HEK293 (cell line): ENCODE data around the gene AURKAIP1.

ENCODE experiments used
- HOXD13 ChIP-seq: sonication (generic); formaldehyde crosslinking; IDR thresholded peaks from 2 replicates; pipeline ENCODE4 v1.8.0; 2022; ENCODE audit warnings: missing genetic modification reagents, borderline replicate concordance
- KLF17 ChIP-seq: fragments of 450-650 bp; formaldehyde crosslinking; IDR thresholded peaks from 2 replicates; pipeline ENCODE4 v1.5.1; 2016; ENCODE audit warnings: missing biosample characterization, missing genetic modification characterization
- KLF8 ChIP-seq: fragments of 450-650 bp; formaldehyde crosslinking; IDR thresholded peaks from 2 replicates; pipeline ENCODE4 v1.5.1; 2016; ENCODE audit warnings: missing biosample characterization, missing genetic modification characterization
- RBAK ChIP-seq: fragments of 450-650 bp; formaldehyde crosslinking; IDR thresholded peaks from 2 replicates; pipeline ENCODE4 v1.5.1; 2016; ENCODE audit warnings: missing biosample characterization, missing genetic modification characterization
- TSHZ1 ChIP-seq: fragments of 450-650 bp; formaldehyde crosslinking; IDR thresholded peaks from 2 replicates; pipeline ENCODE4 v1.5.1; 2016; ENCODE audit warnings: missing biosample characterization, missing genetic modification characterization, borderline replicate concordance
- ZBTB48 ChIP-seq: fragments of 450-650 bp; formaldehyde crosslinking; IDR thresholded peaks from 2 replicates; pipeline ENCODE4 v1.5.1; 2016; ENCODE audit warnings: missing biosample characterization, missing genetic modification characterization
- ZBTB6 ChIP-seq: fragments of 450-650 bp; formaldehyde crosslinking; IDR thresholded peaks from 2 replicates; pipeline ENCODE4 v1.5.1; 2017; ENCODE audit warnings: missing biosample characterization, missing genetic modification characterization
- ZFHX2 ChIP-seq: fragments of 450-650 bp; formaldehyde crosslinking; conservative IDR thresholded peaks from 2 replicates; pipeline ENCODE4 v1.5.1; 2016; ENCODE audit warnings: missing biosample characterization, missing genetic modification characterization
- ZNF121 ChIP-seq: fragments of 450-650 bp; formaldehyde crosslinking; IDR thresholded peaks from 2 replicates; pipeline ENCODE4 v1.5.1; 2016; ENCODE audit warnings: missing biosample characterization, missing genetic modification characterization
- ZNF174 ChIP-seq: fragments of 450-650 bp; formaldehyde crosslinking; IDR thresholded peaks from 2 replicates; pipeline ENCODE4 v1.5.0; 2017; ENCODE audit warnings: missing biosample characterization, mild to moderate bottlenecking, missing genetic modification characterization
- ZNF2 ChIP-seq: fragments of 450-650 bp; formaldehyde crosslinking; IDR thresholded peaks from 2 replicates; pipeline ENCODE4 v1.5.1; 2016; ENCODE audit warnings: missing biosample characterization, missing genetic modification characterization
- ZNF341 ChIP-seq: fragments of 450-650 bp; formaldehyde crosslinking; IDR thresholded peaks from 2 replicates; pipeline ENCODE4; 2016; ENCODE audit warnings: low read depth, missing biosample characterization, missing genetic modification characterization
- ZNF449 ChIP-seq: fragments of 450-650 bp; formaldehyde crosslinking; IDR thresholded peaks from 2 replicates; pipeline ENCODE4 v1.5.1; 2017; ENCODE audit warnings: missing biosample characterization, mild to moderate bottlenecking, missing genetic modification characterization, moderate library complexity
- ZNF571 ChIP-seq: fragments of 450-650 bp; formaldehyde crosslinking; IDR thresholded peaks from 2 replicates; pipeline ENCODE4 v1.5.0; 2017; ENCODE audit warnings: missing biosample characterization, missing genetic modification characterization
- ZNF580 ChIP-seq: fragments of 450-650 bp; formaldehyde crosslinking; IDR thresholded peaks from 2 replicates; pipeline ENCODE4 v1.5.1; 2016; ENCODE audit warnings: missing biosample characterization, missing genetic modification characterization
- ZNF624 ChIP-seq: fragments of 450-650 bp; formaldehyde crosslinking; IDR thresholded peaks from 2 replicates; pipeline ENCODE4 v1.5.1; 2017; ENCODE audit warnings: missing biosample characterization, missing genetic modification characterization
- ZNF654 ChIP-seq: fragments of 450-650 bp; formaldehyde crosslinking; IDR thresholded peaks from 2 replicates; pipeline ENCODE4 v1.5.1; 2016; ENCODE audit warnings: low read depth, missing biosample characterization, missing genetic modification characterization
- ZNF701 ChIP-seq: fragments of 450-650 bp; formaldehyde crosslinking; IDR thresholded peaks from 2 replicates; pipeline ENCODE4 v1.5.1; 2016; ENCODE audit warnings: missing biosample characterization, missing genetic modification characterization
- ZSCAN23 ChIP-seq: fragments of 450-650 bp; formaldehyde crosslinking; IDR thresholded peaks from 2 replicates; pipeline ENCODE4 v1.5.1; 2016; ENCODE audit warnings: missing biosample characterization, missing genetic modification characterization
- ZSCAN30 ChIP-seq: fragments of 450-650 bp; IDR thresholded peaks from 2 replicates; pipeline ENCODE4 v1.5.1; 2018; ENCODE audit warnings: missing biosample characterization, mild to moderate bottlenecking, missing genetic modification characterization, moderate library complexity
- TF ChIP-seq, protein P1 (sequence below): fragments of 450-650 bp; formaldehyde crosslinking; IDR thresholded peaks from 2 replicates; pipeline ENCODE4 v1.5.1; 2016; ENCODE audit warnings: missing biosample characterization, missing genetic modification characterization
- TF ChIP-seq, protein P2 (sequence below): fragments of 450-650 bp; formaldehyde crosslinking; IDR thresholded peaks from 2 replicates; pipeline ENCODE4 v1.5.1; 2017; ENCODE audit warnings: missing biosample characterization, missing genetic modification characterization
- TF ChIP-seq, protein P3 (sequence below): fragments of 450-650 bp; formaldehyde crosslinking; IDR thresholded peaks from 2 replicates; pipeline ENCODE4 v1.5.1; 2016; ENCODE audit warnings: missing biosample characterization, missing genetic modification characterization

Gene AURKAIP1

DNA sequence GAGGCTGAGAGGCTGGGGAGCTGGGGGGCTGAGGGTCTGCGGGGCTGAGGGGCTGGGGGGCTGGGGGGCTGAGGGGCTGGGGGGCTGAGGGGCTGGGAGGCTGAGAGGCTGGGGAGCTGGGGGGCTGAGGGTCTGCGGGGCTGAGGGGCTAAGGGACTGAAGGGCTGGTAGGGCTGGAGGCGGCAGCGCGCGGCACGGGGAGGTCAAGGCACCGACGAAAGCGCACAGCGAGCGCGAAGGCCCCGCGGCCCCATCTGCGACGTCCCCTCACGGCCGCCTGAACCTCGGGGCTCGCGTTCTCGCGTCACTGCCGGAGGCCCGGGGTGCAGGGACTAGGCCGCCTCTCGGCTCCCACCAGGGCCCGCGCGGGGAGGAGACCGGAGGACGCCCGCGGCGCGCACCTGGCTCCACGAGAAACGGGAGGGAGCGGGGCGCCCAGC lies 50.9 kb downstream of the AURKAIP1 start (continued):
- TF ChIP-seq ZSCAN30 (tag by site-specific recombination) (0 out of 2 replicates have a peak, but pooled peaks have one; percentile 15), ZNF449 (tag by site-specific recombination) (no peak), ZSCAN23 (tag by site-specific recombination) (no peak), ZNF174 (tag by site-specific recombination) (no peak), ZBTB48 (tag by site-specific recombination) (peak; percentile 47), ZFHX2 (tag by site-specific recombination) (0 out of 2 replicates have a peak, but pooled peaks have one; percentile 27), ZNF341 (tag by site-specific recombination) (no peak), TSHZ1 (tag by site-specific recombination) (no peak), HOXD13 (no peak), ZNF580 (no peak), ZNF701 (tag by site-specific recombination) (no peak), KLF17 (peak; percentile 87), ZNF654 (tag by site-specific recombination) (no peak), KLF8 (tag by site-specific recombination) (0 out of 2 replicates have a peak, but pooled peaks have one; percentile 10), RBAK (tag by site-specific recombination) (no peak), ZNF2 (tag by site-specific recombination) (peak; percentile 32; the same call in 1 of the 2 replicates), ZNF571 (no peak), ZNF121 (no peak), ZBTB6 (tag by site-specific recombination) (no peak), ZNF624 (tag by site-specific recombination) (no peak)
- TF ChIP-seq, protein P1, sequence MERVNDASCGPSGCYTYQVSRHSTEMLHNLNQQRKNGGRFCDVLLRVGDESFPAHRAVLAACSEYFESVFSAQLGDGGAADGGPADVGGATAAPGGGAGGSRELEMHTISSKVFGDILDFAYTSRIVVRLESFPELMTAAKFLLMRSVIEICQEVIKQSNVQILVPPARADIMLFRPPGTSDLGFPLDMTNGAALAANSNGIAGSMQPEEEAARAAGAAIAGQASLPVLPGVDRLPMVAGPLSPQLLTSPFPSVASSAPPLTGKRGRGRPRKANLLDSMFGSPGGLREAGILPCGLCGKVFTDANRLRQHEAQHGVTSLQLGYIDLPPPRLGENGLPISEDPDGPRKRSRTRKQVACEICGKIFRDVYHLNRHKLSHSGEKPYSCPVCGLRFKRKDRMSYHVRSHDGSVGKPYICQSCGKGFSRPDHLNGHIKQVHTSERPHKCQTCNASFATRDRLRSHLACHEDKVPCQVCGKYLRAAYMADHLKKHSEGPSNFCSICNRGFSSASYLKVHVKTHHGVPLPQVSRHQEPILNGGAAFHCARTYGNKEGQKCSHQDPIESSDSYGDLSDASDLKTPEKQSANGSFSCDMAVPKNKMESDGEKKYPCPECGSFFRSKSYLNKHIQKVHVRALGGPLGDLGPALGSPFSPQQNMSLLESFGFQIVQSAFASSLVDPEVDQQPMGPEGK, result no peak
- TF ChIP-seq, protein P2, sequence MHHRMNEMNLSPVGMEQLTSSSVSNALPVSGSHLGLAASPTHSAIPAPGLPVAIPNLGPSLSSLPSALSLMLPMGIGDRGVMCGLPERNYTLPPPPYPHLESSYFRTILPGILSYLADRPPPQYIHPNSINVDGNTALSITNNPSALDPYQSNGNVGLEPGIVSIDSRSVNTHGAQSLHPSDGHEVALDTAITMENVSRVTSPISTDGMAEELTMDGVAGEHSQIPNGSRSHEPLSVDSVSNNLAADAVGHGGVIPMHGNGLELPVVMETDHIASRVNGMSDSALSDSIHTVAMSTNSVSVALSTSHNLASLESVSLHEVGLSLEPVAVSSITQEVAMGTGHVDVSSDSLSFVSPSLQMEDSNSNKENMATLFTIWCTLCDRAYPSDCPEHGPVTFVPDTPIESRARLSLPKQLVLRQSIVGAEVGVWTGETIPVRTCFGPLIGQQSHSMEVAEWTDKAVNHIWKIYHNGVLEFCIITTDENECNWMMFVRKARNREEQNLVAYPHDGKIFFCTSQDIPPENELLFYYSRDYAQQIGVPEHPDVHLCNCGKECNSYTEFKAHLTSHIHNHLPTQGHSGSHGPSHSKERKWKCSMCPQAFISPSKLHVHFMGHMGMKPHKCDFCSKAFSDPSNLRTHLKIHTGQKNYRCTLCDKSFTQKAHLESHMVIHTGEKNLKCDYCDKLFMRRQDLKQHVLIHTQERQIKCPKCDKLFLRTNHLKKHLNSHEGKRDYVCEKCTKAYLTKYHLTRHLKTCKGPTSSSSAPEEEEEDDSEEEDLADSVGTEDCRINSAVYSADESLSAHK (tag by site-specific recombination), result 0 out of 2 replicates have a peak, but pooled peaks have one; percentile 17
- TF ChIP-seq, protein P3, sequence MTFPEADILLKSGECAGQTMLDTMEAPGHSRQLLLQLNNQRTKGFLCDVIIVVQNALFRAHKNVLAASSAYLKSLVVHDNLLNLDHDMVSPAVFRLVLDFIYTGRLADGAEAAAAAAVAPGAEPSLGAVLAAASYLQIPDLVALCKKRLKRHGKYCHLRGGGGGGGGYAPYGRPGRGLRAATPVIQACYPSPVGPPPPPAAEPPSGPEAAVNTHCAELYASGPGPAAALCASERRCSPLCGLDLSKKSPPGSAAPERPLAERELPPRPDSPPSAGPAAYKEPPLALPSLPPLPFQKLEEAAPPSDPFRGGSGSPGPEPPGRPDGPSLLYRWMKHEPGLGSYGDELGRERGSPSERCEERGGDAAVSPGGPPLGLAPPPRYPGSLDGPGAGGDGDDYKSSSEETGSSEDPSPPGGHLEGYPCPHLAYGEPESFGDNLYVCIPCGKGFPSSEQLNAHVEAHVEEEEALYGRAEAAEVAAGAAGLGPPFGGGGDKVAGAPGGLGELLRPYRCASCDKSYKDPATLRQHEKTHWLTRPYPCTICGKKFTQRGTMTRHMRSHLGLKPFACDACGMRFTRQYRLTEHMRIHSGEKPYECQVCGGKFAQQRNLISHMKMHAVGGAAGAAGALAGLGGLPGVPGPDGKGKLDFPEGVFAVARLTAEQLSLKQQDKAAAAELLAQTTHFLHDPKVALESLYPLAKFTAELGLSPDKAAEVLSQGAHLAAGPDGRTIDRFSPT, result no peak
